Stomach (tissue), 4 donors: ENCODE measurements around the gene NCAPD3.

Experiments used
- POLR2AphosphoS5 ChIP-seq, 3 donors: sonication (generic); formaldehyde crosslinking; IDR thresholded peaks; one replicate each; pipeline ENCODE4 v1.6.1; 2016; ENCODE audit warnings: antibody characterized with exemption in 3 of 3
- TF ChIP-seq, protein P1 (sequence below), 7 experiments: fragments of 450-650 bp in 4 of 7; fragments of 200-600 bp in 3 of 7; sonication (generic) in 3 of 7; IDR thresholded peaks; one replicate each; pipeline ENCODE4 v1.5.1; 2016 to 2019; ENCODE audit warnings: antibody characterized with exemption in 7 of 7, control low read depth in 2 of 7, mild to moderate bottlenecking in 1 of 7

DNA sequence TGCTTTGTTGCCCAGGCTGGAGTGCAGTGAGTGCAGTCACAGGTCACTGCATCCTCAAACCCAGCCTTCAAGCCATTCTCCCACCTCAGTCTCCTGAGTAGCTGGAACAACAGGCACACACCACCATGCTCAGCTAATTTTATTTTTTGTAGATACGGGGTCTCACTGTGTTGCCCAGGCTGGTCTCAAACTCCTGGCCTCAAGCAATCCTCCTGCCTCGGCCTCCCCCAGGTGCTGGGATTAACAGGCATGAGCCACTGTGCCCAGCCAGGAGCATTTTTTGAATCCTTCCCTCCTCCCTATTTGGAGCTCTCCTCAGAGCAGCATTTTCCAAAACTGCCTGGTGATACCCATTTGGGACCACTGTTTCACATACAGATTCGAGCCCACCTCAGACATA lies 77.2 kb downstream of the NCAPD3 start:
- TF ChIP-seq, protein P1, sequence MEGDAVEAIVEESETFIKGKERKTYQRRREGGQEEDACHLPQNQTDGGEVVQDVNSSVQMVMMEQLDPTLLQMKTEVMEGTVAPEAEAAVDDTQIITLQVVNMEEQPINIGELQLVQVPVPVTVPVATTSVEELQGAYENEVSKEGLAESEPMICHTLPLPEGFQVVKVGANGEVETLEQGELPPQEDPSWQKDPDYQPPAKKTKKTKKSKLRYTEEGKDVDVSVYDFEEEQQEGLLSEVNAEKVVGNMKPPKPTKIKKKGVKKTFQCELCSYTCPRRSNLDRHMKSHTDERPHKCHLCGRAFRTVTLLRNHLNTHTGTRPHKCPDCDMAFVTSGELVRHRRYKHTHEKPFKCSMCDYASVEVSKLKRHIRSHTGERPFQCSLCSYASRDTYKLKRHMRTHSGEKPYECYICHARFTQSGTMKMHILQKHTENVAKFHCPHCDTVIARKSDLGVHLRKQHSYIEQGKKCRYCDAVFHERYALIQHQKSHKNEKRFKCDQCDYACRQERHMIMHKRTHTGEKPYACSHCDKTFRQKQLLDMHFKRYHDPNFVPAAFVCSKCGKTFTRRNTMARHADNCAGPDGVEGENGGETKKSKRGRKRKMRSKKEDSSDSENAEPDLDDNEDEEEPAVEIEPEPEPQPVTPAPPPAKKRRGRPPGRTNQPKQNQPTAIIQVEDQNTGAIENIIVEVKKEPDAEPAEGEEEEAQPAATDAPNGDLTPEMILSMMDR (IDR thresholded peaks at IDR 0.05): no peak
- no peak for TF ChIP-seq POLR2AphosphoS5 (IDR thresholded peaks at IDR 0.05)
